SK-N-MC (cell line): ENCODE results near the gene KDM5B.

ENCODE experiments used
- EZH2 ChIP-seq: fragments of 200-600 bp; sonication (generic); IDR thresholded peaks from one replicate; pipeline ENCODE4 v1.6.1; 2017; ENCODE audit warnings: antibody characterized with exemption
- FOXP2 ChIP-seq: optimal IDR thresholded peaks from 2 replicates; pipeline ENCODE3; 2011; ENCODE audit warnings: mild to moderate bottlenecking, moderate library complexity; ENCODE audit not compliant: insufficient read depth; ENCODE audit errors: extremely low read length, control extremely low read depth
- POLR2AphosphoS5 ChIP-seq: IDR thresholded peaks from 2 replicates; pipeline ENCODE4 v1.6.1; 2012; ENCODE audit warnings: mild to moderate bottlenecking, low read depth, low read length, borderline replicate concordance

GRCh38 chr1:202723708-202724107 lies 84.5 kb downstream of the KDM5B start:
- TF ChIP-seq POLR2AphosphoS5, result no peak
- no peak for TF ChIP-seq EZH2
- TF ChIP-seq FOXP2, result no peak
